Glutamatergic neuron (in vitro differentiated cells): Measurements from ENCODE around the gene PTPN2. TPM values are rescaled to one million over a fixed set of nuclear protein-coding genes. Genes with fewer than 3 reads are reported as not detected.

Experiments
- DNase-seq: peaks from one replicate; pipeline ENCODE4 v3.0.0; 2022
- H3K27ac Mint-ChIP-seq: one replicate; pipeline ENCODE4 v1.8.0; 2020; ENCODE audit warnings: mild to moderate bottlenecking, mixed read lengths, inconsistent platforms; ENCODE audit not compliant: unreplicated experiment
- H3K27me3 Mint-ChIP-seq: one replicate; pipeline ENCODE4 v1.8.0; 2020; ENCODE audit warnings: mild to moderate bottlenecking, moderate library complexity, mixed read lengths, inconsistent platforms; ENCODE audit not compliant: unreplicated experiment
- H3K36me3 Mint-ChIP-seq: one replicate; pipeline ENCODE4 v1.8.0; 2020; ENCODE audit warnings: mild to moderate bottlenecking, mixed read lengths, inconsistent platforms; ENCODE audit not compliant: unreplicated experiment
- H3K4me1 Mint-ChIP-seq: one replicate; pipeline ENCODE4 v1.8.0; 2020; ENCODE audit warnings: mild to moderate bottlenecking, low read depth, mixed read lengths, inconsistent platforms; ENCODE audit not compliant: unreplicated experiment
- H3K4me3 Mint-ChIP-seq: one replicate; pipeline ENCODE4 v1.8.0; 2020; ENCODE audit warnings: mild to moderate bottlenecking, mixed read lengths, inconsistent platforms; ENCODE audit not compliant: unreplicated experiment
- H3K9me3 Mint-ChIP-seq: one replicate; pipeline ENCODE4 v1.8.0; 2020; ENCODE audit warnings: mild to moderate bottlenecking, moderate library complexity, mixed read lengths, inconsistent platforms; ENCODE audit not compliant: unreplicated experiment
- total RNA-seq: library from RNA; stranded (reverse); fragmentation: NEBNext Ultra II Directional; extraction: Animal tissue kit (Norgen Biotek cat#: 25700); gene quantifications from one replicate; pipeline ENCODE4 v1.2.1, GENCODE V29; 2021; ENCODE audit not compliant: unreplicated experiment
- TF ChIP-seq, protein P1 (sequence below): fragments of 200-600 bp; sonication (generic); IDR thresholded peaks from one replicate; pipeline ENCODE4 v1.5.0; 2021; ENCODE audit not compliant: partially characterized antibody, unreplicated experiment

The PTPN2 gene
- total RNA-seq, 1 donor from 2014 or later: 33.3 TPM

DNA sequence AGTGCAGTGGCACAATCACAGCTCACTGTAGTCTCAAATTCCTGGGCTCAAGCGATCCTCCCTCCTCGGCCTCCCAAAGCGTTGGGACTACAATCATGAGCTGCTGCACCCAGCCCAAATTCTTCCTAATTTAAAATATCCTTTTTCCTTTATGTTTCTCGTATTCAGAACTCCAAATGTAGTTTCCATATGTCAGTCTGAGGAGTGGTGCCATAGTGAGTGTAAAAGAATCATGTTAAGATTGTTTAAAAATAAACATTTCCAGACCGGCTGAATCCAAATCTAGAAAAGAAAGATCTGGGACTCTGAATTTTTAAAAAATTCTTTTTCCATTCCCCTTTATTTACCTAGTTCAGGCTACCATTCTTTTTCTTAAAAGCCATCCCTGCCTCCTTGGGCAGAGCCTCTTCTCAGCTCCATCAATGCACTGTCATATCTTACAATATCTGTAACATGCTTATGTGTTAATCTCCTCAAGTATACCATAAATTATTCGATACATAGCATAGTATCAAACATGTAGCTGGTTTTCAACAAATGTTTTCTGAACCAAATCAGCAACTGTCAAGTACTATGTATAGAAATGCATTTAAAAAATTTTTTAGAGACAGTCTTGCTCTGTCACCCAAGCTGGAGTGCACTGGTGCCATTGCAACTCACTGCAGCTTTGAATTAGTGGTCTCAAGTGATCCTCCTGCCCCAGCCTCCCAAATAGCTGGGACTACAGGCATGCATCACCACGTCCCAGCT lies 31.3 kb downstream of the PTPN2 start:
- H3K27me3 Mint-ChIP-seq: peaks cover 4% of the 10 kb centered on the region
- H3K4me1 Mint-ChIP-seq: no peaks in the 10 kb centered on the region
- H3K36me3 Mint-ChIP-seq: no peaks in the 10 kb centered on the region
- TF ChIP-seq, protein P1, sequence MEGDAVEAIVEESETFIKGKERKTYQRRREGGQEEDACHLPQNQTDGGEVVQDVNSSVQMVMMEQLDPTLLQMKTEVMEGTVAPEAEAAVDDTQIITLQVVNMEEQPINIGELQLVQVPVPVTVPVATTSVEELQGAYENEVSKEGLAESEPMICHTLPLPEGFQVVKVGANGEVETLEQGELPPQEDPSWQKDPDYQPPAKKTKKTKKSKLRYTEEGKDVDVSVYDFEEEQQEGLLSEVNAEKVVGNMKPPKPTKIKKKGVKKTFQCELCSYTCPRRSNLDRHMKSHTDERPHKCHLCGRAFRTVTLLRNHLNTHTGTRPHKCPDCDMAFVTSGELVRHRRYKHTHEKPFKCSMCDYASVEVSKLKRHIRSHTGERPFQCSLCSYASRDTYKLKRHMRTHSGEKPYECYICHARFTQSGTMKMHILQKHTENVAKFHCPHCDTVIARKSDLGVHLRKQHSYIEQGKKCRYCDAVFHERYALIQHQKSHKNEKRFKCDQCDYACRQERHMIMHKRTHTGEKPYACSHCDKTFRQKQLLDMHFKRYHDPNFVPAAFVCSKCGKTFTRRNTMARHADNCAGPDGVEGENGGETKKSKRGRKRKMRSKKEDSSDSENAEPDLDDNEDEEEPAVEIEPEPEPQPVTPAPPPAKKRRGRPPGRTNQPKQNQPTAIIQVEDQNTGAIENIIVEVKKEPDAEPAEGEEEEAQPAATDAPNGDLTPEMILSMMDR: no peak
- no peak overlapping the region for H3K27ac Mint-ChIP-seq
- no peak overlapping the region for H3K4me3 Mint-ChIP-seq
- no peaks in the 10 kb centered on the region for H3K9me3 Mint-ChIP-seq
- no peak for DNase-seq

DNA sequence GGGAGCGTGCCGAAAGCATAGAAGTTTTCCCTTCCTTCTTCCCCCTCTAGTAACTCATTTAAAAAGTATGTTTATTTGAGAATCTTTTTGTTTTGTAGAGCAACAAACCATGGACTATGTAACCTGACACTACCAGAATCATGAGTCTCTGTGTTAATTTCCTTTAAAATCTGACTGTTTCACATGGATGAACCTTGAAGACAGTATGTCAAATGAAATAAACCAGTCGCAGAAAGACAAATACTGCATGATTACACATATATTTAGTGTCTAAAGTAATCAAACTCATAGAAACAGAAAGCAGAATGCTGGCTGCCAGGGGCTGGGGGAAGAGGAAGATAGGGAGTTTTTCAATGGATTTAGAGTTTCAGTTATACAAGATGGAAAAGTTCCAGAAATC lies 32.3 kb downstream of the PTPN2 start:
- TF ChIP-seq, protein P1: no peak
- Mint-ChIP-seq H3K36me3 (no peaks in the 10 kb centered on the region), H3K9me3 (no peaks in the 10 kb centered on the region), H3K4me1 (no peaks in the 10 kb centered on the region), H3K27ac (no peak overlapping the region), H3K27me3 (peaks cover 4% of the 10 kb centered on the region), H3K4me3 (no peak overlapping the region)
- DNase-seq: no peak

DNA sequence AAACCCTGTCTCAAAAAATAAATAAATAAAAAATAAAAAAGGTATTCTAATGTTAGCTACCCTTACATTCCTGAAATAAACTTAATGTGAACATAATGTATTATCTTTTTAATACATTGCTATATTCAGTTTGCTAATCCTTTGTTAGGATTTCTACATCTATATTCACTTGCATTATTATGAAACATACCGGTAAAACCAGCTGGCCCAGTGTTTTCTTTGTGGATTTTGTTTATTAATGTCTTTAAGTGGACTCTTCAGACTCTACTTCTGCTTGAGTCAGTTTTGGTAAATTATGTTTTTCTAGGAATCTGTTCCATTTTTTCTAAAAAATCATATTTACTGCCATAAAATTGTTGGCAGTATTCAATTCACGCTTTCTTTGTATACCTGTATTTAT lies 34.5 kb downstream of the PTPN2 start:
- Mint-ChIP-seq H3K27ac (no peak overlapping the region), H3K36me3 (no peaks in the 10 kb centered on the region), H3K27me3 (peaks cover 3% of the 10 kb centered on the region), H3K9me3 (no peaks in the 10 kb centered on the region), H3K4me1 (no peaks in the 10 kb centered on the region), H3K4me3 (no peak overlapping the region)
- no peak for DNase-seq
- TF ChIP-seq, protein P1: no peak

DNA sequence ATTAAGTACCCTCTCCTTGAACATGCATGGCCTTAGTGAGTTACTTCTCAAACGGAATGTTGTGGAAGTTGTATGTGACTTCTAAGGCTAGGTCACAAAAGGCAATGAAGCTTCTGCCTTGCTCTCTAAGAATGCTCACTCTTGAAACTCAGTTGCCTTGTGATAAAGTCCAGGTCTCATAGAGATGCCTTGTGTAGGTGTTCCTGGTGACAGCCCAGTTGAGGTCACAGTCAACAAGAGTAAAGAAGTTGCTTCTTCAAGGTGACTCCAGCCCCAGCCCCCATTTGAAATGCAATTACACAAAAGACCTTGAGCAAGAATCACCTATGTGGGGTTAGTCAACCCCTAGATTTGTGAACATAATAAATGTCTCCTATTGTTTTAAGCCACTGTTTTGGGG lies 35.6 kb downstream of the PTPN2 start:
- Mint-ChIP-seq H3K27ac (no peak overlapping the region), H3K4me3 (no peak overlapping the region), H3K4me1 (peaks cover 3% of the 10 kb centered on the region), H3K9me3 (no peaks in the 10 kb centered on the region), H3K36me3 (no peaks in the 10 kb centered on the region), H3K27me3 (peaks cover 1% of the 10 kb centered on the region)
- TF ChIP-seq, protein P1: no peak
- no peak for DNase-seq

DNA sequence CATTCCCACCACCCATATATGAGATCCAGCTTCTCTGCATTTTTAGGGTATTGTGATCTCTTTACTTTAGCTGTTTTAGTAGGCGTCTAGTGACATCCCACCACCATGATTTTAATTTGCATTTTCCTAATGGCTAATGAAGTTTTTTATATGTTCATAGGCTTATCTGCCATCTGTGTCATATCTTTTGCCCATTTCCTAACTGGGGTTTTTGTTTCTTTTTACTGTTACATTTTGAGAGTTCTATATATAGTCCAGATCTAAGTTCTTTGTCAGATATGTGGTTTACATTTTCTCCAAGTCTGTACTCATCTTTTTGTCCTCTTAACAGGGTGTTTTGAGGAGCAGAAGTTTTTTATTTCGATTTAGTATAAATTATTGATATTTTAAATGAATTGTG lies 39.6 kb downstream of the PTPN2 start:
- TF ChIP-seq, protein P1: no peak
- Mint-ChIP-seq H3K27ac (no peak overlapping the region), H3K27me3 (no peaks in the 10 kb centered on the region), H3K4me3 (no peak overlapping the region), H3K9me3 (no peaks in the 10 kb centered on the region), H3K4me1 (peaks cover 3% of the 10 kb centered on the region), H3K36me3 (no peaks in the 10 kb centered on the region)
- no peak for DNase-seq
